DMS53 treated with DMSO at 0.1 percent for 48 hours (cell line): ENCODE measurements around the gene DPP7.

ENCODE experiments used
- DNase-seq: peaks from one replicate; lab custom pipeline; 2025; ENCODE audit not compliant: unreplicated experiment; lab: John Stamatoyannopoulos, UW

The DPP7 gene

DNA sequence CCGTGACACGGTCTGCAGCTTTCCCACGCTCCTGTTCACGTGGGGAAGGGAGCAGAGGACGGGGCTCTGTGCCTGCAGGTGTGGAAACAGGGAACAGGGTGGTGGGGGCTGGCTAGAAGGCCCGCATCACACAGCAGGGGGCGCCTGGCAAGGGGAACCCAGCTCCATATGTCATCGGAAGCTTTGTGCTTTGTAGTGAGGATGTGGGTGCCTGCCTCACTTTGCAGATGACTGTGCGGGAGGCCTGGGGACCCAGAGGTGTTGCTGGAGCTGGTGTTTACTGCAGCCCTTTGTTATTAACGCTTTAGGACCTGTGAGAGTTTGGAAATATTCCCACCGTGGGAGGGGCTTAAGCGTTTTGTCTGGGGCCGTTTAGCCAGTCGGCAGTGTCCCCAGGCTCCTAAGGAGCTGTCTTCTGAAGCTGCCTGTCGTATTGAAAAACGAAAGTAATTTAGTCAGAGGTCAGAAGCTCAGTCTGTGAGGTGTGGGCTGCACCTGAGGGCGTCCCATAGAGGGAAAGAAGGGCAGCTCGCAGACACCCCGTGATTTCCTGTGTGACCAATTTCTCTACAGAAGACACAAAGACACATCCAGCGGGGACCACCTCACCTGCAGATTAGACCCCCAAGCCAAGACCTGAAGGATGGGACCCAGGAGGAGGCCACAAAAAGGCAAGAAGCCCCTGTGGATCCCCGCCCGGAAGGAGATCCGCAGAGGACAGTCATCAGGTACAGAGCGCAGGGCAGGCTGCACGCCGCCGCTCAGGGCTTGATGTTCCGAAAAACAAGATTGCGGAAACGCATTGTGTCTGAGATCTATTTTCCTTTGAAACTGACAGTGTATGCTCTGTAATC, 18.6 kb downstream of the DPP7 start:
- DNase-seq = no peak

DNA sequence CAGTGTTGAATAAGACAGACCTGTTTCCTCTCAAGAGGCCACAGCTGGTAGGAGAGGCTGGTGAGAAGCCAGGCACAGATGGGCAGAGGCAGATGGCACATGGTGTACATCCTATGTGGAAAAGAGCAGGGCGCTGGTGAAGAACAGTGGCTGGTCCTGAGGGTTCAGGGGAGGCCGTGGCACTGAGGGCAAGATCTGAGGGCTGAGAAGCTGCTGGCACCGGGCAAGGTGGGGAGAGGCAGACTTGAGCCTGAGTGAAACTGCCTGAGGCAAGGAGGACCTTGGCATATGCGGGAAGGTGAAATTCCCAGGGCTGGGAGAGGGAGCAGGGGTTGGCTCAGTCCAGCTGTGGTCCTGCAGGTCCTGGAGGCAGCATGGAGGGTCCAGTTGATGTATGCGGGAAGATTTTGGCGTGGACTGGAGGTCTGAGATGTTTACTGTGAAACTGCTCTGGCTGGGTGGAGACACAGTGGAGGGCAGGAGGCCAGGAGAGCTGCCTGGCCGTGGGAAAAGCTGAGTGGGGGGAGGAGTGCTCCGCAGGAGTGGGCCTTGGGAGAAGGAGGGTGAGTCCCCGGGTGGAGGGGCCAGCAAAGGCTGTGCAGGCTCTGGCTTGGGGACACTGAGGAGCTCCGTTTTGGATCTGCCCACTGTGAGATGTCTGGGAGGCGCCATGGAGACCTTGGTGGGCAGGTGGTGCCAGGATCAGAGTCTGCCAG, 25.1 kb downstream of the DPP7 start:
- no peak for DNase-seq

DNA sequence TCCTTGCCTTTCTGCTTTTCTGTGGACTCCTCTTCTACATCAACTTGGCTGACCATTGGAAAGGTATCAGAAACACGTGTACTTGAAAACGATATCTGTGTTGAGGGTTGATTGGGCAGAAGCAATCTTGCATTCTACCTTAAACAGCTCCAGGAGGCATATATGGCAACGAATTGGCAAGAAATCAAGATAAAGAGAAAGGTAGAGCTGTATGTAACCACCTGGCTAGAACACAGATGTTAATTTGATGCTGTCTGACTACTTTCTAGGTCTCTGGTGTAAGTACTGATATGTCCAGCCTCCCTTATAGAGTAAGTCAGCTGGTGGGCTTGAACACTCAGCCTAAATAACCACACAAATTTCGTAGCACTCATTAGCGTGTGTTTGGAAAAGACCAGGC, 26.4 kb downstream of the DPP7 start:
- no peak for DNase-seq

DNA sequence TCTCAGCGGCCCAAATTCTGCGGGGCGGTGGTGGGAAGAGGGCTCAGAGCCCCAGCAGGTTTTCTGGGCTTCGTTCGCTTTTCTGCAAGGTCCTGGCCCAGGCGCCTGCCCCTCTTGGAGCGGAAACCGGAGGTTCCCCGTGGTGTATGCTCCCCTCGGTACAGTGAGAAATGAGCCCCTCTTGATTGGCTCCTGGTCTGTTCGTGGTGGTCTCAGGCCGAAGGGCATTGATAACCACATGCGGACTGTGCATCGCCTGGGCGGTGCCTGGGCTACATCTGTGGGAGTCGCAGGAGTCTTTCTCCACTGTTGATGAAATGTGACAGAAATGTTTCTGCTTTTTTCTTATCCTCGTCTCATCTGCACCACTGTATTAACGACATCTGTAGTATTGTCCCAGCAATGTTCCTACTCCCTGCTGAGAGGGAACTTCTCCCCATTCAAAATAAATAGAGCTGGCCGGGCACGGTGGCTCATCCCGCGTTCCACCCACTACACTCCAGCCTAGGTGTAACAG, 27.1 kb downstream of the DPP7 start:
- no peak for DNase-seq

DNA sequence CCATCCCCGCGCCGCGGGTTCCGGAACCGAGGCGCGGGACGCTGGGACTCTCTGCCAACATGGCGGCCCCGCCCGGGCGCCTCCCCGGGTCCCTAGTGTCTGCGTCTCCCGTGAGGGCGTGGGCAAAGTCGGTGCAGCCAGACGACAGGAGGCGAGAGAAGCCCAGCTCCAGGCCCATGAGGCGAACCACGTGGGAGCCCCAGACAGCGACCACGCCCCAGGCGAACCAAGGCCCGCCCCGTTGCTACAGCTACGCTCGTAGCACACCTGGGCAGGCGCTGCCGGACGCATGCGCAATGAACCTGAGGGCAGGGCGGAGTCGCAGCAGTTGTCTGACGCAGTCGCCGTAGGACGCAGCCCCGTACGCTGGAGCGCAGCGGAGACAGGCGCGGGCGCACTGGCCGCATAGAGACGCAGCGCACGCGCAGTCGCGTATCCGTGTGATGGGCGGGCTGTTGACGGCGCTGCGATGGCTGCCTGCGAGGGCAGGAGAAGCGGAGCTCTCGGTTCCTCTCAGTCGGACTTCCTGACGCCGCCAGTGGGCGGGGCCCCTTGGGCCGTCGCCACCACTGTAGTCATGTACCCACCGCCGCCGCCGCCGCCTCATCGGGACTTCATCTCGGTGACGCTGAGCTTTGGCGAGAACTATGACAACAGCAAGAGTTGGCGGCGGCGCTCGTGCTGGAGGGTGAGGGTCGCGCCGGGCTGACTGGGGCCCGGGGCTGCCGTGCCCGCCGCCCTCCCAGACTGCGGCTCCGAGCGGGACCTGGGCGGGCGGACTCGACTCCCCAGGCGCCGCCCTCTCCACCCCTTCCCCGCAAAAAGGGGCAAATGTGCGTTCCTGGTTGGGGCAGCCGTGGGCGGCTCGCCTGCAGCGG, 27.8 kb downstream of the DPP7 start, which contains the start of gene MAN1B1:
Gene MAN1B1, plus strand, starts transcription at position 455 of the 878 bp plus-strand sequence. Its CDS starts 15 bp downstream, at position 470.
- DNase-seq = peak; percentile 97

DNA sequence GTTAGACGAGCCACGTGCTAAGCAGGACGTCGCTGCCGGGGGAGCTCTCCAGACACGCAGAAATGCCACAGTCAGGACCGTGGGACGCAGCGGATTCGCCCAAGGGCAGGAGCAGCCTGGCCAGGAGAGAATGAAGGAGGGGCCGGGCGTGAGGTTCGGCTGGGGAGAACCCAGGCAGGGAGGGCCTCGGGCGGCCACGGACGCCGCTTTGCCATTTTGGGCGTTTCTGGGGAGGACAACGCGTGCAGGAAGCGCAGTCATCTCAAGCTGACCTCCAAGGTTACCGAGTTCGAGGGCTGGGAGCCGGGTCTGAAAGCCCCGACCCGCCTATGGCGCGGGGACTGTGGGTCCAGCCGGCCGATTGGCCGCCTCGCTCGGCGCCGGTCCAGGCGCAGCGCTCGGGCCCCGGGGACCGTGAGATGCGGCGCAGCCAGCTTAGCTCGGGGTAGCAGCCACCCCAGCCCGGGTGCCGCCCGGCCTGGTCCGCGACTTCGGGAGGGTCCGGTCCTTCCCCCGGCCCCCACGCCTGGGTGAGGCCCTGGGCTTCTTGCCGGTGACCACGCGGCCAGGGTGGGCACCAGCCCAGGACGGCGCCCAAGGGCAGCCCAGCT, 28.5 kb downstream of the DPP7 start:
- no peak for DNase-seq

DNA sequence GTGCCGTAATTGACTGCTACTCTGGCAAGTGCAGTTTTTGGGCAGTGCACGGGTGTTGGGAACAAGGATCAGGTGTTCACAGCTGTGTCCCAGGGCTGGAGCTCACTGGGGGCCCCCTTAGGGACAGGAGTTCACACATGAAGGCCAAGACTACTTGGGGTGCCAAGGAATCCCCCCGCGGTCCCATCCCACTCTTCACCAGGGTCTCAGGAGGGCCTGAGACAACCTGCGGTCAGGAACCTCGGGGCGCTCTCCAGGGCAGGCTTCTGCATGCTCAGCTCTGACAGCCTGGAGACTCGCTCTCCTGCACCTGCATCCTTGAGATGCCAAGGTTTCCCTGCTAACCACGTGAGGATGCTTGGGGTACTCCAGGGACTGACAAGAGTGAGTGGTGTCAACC, 30.0 kb downstream of the DPP7 start:
- DNase-seq = no peak

DNA sequence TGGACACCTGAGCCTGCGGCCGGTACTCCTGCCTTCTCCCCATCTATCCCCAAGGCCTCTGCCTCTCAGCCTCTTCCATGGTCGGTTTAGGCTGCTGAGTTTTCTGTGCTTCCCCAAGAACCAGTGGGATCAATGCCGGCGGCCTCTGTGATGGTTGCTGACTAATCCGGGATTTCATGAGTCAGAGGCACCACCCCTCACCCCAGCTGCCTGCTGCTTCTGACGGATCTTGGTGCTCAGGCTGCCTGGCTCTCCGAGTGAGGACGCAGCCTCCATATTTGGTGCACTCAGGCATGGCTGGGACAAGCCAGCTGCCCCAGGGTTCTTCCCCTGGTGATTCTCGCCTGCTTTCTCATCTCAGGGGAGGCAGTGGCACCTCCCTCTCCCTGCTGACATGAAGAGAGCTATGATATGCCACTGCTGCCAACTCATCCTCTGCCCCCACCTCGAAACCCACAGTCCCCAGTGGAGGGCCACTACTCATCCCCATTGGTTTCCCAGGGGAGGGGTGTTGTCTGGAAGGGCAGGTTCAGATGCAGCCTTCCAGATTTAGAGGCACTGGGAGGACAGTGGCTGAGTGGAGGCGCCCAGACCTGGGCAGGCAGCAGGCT, 31.0 kb downstream of the DPP7 start:
- peak; percentile 82 for DNase-seq

DNA sequence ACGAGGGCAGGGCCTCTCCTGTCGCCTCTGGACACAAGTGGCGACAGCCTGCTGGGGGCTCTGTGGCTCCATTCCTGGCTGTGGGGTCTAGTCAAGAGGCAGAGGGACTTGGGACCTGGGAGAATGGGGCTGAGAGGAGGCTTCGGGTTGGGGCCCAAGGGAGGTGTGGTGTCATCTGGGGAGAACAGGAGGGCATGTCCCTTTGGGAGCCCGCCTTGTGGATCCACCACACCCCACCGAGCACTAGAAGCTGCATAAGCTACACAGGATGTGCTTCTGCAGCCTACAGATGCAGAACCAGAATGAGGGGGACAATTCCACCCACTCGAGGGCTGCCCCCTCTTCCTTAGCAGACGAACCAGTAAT, 31.6 kb downstream of the DPP7 start:
- DNase-seq = no peak

DNA sequence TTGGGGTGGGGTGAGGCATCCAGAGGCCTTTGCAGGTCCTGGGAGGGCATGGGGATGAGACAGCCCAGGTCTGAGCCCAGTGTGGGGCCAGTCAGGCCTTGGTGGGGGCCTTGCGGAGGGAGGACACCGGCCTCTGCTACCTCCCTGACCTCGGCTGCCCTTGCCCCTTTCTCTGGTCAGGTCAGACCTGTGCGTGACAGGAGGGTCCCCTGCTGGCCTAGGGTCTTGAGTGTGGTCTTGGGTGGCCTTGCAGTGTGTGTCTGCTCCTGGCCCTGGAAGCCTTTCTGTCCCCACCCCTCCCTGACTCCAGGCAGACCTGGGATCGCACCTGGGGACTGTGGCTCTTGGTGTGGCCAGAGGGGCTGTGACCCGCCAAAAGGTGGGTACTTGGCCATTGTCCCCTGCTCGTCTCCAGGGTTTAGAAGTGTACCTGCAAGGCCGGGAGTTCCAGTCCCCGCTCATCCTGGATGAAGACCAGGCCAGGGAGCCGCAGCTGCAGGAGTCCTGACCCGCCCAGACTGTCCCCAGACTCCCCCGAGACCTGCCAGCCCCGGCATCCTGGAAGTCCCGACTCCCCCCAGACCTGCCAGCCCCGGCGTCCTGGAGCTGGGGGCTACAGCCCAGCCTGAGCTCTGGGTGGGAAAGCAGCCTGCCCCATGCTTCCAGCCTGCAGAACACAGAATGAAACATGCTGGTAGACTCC, 32.2 kb downstream of the DPP7 start:
- DNase-seq = no peak

DNA sequence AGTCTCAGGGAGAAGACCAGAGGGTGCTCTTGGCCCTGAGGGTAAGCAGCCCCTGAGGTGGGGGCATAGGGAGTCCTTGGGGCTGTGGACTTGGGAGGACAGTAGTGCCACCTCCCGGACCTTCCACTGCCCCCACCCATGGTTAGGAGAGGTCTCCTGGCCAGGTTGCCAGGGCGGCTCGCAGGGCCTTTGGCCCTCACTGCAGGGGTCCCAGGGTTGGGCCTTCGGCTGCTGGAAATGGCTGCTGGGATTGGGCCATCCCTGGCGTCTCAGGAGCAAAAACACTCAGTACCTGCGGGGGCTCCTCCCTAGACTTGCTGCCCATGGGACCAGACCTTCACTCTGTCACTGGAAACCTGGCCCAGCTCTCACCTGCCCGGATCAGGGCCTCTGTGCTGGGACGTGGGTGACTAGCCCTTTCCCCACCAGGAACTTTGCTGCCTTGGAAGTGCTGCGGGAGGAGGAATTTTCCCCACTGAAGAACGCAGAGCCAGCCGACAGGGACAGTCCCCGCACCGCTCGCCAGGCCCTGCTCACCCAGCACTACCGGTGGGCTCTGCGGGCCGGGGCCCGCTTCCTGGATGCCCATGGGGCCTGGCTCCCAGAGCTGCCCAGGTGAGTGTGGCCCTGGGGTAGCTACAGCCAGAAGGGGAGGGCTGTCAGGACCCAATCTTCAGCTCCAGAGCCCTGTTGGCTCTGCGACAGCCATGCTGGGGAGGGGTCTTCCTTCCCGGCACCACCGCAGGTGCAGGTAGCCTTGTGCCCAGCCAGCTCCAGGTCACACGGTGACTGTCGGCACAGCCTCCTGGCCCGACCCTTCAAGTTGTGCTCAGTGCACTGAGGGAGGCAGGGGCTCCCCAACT, 34.0 kb downstream of the DPP7 start:
- no peak for DNase-seq

DNA sequence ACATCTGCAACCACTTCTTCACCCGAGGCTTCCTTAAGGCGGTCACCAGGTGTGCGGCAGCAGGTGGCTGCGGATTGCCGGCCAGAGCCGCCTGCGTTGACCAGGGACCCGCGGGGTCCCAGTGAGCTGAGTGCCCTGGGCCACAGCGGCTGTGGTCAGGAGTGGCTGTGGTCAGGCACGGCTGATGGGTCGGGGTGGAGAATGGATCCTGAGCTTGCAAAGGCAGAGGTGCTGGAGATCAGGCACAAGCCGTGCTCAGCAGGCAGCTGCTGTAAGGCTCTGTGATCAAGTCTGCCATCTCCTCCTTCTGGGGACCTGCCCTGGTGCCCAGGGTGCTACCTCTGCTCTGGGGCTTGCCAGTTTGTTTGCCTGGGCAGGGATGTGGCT, 35.1 kb downstream of the DPP7 start:
- DNase-seq = no peak

DNA sequence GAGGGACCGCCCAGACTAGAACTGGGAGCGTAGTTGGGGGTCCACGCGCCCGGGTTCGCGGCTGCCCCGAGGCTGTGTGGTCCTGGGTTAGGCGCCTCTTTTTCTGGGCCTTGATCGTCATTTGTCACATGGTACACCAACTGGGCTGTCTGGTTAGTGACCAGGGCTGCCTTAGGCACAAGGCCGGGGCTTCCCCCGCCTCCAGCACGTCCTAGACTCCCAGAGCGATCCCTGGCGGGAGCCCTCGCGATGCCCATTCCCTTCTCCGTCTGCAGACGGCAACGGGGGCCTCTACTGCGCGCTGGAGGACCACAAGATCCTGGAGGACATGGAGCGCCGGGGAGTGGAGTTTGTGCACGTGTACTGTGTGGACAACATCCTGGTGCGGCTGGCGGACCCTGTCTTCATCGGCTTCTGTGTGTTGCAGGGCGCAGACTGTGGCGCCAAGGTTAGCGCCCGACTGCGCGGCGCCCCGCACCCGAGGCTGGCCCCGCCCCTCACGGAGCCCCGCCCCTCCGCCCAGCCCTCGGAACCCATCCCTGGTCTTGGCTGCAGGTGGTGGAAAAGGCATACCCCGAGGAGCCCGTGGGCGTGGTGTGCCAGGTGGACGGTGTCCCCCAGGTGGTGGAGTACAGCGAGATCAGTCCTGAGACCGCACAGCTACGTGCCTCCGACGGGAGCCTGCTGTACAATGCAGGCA, 35.7 kb downstream of the DPP7 start:
- peak; percentile 48 for DNase-seq

DNA sequence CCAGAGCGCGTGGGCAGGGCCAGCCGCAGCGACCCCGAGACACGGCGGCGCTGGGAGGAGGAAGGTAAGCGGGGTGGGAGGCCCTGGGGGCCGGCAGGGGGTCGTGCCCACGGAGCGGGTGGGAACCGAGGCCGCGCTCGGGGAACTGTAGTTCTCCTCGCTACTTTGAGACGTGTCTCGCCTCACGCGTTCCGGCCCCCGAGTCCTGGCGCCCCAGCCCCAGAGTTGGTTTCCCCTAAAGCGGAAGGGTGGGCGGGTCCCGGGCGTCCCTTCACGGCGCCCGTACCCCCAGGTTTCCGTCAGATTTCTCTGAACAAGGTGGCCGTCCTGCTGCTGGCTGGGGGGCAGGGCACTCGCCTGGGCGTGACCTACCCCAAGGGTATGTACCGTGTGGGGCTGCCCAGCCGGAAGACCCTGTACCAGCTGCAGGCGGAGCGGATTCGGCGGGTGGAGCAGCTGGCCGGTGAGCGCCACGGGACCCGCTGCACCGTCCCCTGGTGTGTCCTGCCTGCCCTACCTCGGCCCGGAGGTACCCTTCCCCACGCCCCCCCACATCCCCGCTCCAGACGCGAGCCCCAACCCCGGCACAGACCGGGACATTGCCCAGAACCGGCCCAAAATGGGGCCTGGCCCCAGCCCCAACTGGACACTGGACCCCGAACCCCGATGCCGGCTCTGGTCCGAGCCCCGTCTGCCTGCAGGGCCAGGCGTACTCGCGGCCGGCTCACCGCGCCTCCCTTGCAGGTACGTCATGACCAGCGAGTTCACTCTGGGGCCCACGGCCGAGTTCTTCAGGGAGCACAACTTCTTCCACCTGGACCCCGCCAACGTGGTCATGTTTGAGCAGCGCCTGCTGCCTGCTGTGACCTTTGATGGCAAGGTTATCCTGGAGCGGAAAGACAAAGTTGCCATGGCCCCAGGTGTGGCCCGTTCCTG, 36.5 kb downstream of the DPP7 start:
- peak; percentile 26 for DNase-seq

DNA sequence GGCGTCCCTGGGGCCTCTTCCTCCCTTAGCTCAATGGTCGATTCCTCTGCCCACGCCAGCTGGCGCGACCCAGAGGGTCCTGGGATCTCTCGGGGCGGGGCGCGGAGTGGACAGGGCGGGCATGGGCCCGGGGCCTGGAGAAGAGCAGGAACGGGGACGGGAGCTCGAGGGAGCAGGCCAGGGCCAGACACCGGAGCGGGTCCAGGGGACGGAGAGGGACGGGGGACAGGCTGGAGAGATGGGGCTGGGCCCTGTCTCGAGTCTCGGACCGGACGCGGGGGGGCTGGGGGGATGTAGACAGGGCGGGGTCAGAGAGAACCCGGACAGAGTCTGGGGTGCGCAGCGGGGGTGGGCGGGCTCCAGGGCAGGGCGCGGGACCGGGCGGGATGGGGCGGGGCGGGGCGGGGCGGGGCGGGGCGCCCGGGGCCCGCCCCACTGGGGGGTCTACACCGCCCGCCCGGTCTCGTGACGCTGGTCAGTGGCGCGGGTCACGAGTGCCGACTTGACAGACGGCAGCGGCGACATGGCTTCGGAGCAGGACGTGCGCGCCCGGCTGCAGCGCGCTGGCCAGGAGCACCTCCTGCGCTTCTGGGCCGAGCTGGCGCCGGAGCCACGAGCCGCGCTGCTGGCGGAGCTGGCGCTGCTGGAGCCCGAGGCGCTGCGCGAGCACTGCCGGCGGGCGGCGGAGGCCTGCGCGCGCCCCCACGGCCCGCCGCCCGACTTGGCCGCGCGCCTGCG, 37.4 kb downstream of the DPP7 start, which contains the start of gene UAP1L1:
Gene UAP1L1, plus strand, starts transcription at position 508 of the 738 bp plus-strand sequence. Its CDS starts 16 bp downstream, at position 524.
- peak; percentile 40 for DNase-seq

DNA sequence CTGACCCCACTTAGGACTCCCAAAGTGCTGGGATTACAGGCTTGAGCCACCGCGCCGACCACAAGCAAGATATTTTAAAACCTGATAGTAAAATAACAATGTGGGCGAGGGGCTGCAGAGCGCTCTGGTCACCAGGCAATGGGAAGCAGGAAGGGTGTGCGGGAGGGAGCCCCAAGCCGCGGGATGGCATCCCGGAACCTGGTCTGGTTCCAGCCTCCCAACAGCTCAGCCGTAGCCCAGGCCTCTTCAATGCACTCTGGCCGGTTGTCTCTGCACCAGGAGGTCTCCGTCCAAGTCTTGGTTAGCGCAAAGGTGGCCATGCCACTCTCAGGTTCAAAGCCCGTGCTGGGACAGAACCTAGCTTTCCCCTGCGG, 37.9 kb downstream of the DPP7 start:
- no peak for DNase-seq
